Tibial nerve (tissue), 4 donors: Measurements from ENCODE around the gene PLSCR2. TPM values are rescaled to one million over a fixed set of nuclear protein-coding genes. Genes with fewer than 3 reads are reported as not detected.

Experiments used
- DNase-seq, 2 donors: peaks; one replicate each; pipeline ENCODE4 v3.0.0-alpha.2; 2019; ENCODE audit warnings: low spot score in 2 of 2
- H3K27ac ChIP-seq, 4 donors: fragments of 200-600 bp; sonication (generic) in 3 of 4; one replicate each; pipeline ENCODE4 v1.5.1; 2017 to 2019; ENCODE audit warnings: mild to moderate bottlenecking in 1 of 4
- H3K27me3 ChIP-seq, 2 donors: fragments of 200-600 bp; sonication (generic) in 1 of 2; one replicate each; pipeline versions ENCODE4 v1.5.1 to v1.6.0; 2017 to 2019
- H3K36me3 ChIP-seq, 3 donors: fragments of 200-600 bp; sonication (generic); one replicate each; pipeline ENCODE4 v1.5.1; 2018 to 2019
- H3K4me1 ChIP-seq, 4 donors: fragments of 200-600 bp; sonication (generic) in 3 of 4; one replicate each; pipeline ENCODE4 v1.5.1; 2017 to 2019
- H3K4me3 ChIP-seq, 4 donors: fragments of 200-600 bp; sonication (generic) in 3 of 4; one replicate each; pipeline ENCODE4 v1.5.1; 2017 to 2019; ENCODE audit warnings: mild to moderate bottlenecking in 1 of 4, moderate library complexity in 1 of 4
- H3K9me3 ChIP-seq, 4 donors: fragments of 200-600 bp; sonication (generic) in 3 of 4; one replicate each; pipeline ENCODE4 v1.5.1; 2017 to 2019
- EP300 ChIP-seq, 2 donors: sonication (generic); formaldehyde crosslinking; IDR thresholded peaks; one replicate each; pipeline ENCODE4 v1.6.1; 2017; ENCODE audit warnings: antibody characterized with exemption in 2 of 2, mild to moderate bottlenecking in 1 of 2
- POLR2A ChIP-seq, 2 donors: fragments of 450-650 bp; IDR thresholded peaks; one replicate each; pipeline ENCODE4 v1.6.1; 2017; ENCODE audit warnings: antibody characterized with exemption in 2 of 2, mild to moderate bottlenecking in 2 of 2, moderate library complexity in 2 of 2
- WGBS, 2 donors: methylation state at CpG; one replicate each; pipeline ENCODE4 v1.1.5; 2018; 5-methylcytosine and 5-hydroxymethylcytosine counted together
- total RNA-seq, 4 donors: library from RNA; depleted of rRNA; stranded (reverse); fragments of >200 nt; gene quantifications; one replicate each; pipeline ENCODE4 v1.1.0, GENCODE V29; 2016
- TF ChIP-seq, protein P1 (sequence below), 5 experiments: fragments of 200-600 bp in 3 of 5; fragments of 450-650 bp in 2 of 5; sonication (generic) in 3 of 5; IDR thresholded peaks; one replicate each; pipeline ENCODE4 v1.5.1; 2016 to 2019; ENCODE audit warnings: antibody characterized with exemption in 5 of 5, mild to moderate bottlenecking in 3 of 5, moderate library complexity in 2 of 5

PLSCR2 gene
- total RNA-seq, 4 donors from 2014 or later = not detected

DNA sequence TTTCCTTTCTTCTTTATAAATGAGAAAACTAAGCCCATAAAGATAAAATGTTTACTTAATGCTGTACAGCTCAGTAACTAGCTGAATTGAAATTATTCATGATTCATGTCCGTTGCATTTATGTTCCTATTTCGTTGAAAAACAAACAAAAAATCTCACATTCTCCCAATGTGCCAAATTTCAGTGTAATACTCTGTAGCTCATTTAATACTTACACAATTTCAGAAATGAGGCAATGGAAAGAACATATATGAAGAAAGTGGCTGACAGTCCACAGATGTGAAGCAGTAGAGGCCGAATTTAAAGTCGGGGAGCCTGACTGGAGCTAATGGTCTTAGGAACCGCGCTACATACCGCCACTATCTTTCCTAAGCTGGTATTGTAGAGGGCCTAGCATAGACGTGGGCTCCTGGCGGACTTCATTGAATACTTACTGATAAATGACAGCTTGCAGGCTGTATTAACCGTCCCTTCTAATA is 651 bp downstream of the PLSCR2 start:
- WGBS, 2 donors = 73% methylated on average over 10 of the region's 10 CpGs
- TF ChIP-seq POLR2A (IDR thresholded peaks at IDR 0.05) (no peak), EP300 (IDR thresholded peaks at IDR 0.05) (no peak)
- TF ChIP-seq, protein P1, sequence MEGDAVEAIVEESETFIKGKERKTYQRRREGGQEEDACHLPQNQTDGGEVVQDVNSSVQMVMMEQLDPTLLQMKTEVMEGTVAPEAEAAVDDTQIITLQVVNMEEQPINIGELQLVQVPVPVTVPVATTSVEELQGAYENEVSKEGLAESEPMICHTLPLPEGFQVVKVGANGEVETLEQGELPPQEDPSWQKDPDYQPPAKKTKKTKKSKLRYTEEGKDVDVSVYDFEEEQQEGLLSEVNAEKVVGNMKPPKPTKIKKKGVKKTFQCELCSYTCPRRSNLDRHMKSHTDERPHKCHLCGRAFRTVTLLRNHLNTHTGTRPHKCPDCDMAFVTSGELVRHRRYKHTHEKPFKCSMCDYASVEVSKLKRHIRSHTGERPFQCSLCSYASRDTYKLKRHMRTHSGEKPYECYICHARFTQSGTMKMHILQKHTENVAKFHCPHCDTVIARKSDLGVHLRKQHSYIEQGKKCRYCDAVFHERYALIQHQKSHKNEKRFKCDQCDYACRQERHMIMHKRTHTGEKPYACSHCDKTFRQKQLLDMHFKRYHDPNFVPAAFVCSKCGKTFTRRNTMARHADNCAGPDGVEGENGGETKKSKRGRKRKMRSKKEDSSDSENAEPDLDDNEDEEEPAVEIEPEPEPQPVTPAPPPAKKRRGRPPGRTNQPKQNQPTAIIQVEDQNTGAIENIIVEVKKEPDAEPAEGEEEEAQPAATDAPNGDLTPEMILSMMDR (IDR thresholded peaks at IDR 0.05) = no peak
- Histone ChIP-seq H3K27ac (peak overlapping the region in 2 of 4 donors; percentile 65 to 79), H3K4me3 (peak overlapping the region in 2 of 4 donors; percentile 63 to 68), H3K27me3 (no peaks in the 10 kb centered on the region), H3K36me3 (no peaks in the 10 kb centered on the region), H3K9me3 (no peaks in the 10 kb centered on the region), H3K4me1 (peaks cover 0 to 18% (median 0%) of the 10 kb centered on the region in 4 donors)
- no peak for DNase-seq

DNA sequence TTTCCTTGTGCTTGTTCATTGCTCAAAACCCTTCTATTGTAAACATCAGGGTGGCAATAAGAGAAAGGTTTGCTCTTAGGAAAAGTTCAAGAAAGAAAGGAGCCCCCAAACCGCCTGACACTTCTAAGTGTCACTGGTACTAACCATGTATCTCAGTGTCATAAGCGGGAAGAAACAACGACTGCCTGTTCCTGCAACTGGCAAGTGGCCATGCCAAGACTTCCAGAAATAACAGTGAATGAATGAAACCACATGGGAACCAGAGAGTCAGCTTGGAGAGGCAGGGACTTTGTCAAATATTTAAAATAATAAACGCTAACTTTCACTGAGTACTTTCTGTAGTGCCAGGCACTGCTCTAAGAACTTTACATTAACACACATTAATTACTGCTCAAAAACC is 1.1 kb downstream of the PLSCR2 start:
- peak overlapping the region in 1 of 4 donors; percentile 6 for H3K27ac ChIP-seq
- peak; percentile 20 to 32 for DNase-seq
- H3K27me3 ChIP-seq = no peaks in the 10 kb centered on the region
- WGBS, 2 donors = 26 to 35% methylated on average over 4 of the region's 4 CpGs
- peaks cover 0 to 18% (median 0%) of the 10 kb centered on the region in 4 donors for H3K4me1 ChIP-seq
- no peaks in the 10 kb centered on the region for H3K9me3 ChIP-seq
- H3K36me3 ChIP-seq = no peaks in the 10 kb centered on the region
- no peak overlapping the region for H3K4me3 ChIP-seq
- TF ChIP-seq, protein P1 (IDR thresholded peaks at IDR 0.05) = no peak
- TF ChIP-seq POLR2A (IDR thresholded peaks at IDR 0.05) = no peak
- no peak for TF ChIP-seq EP300 (IDR thresholded peaks at IDR 0.05)

DNA sequence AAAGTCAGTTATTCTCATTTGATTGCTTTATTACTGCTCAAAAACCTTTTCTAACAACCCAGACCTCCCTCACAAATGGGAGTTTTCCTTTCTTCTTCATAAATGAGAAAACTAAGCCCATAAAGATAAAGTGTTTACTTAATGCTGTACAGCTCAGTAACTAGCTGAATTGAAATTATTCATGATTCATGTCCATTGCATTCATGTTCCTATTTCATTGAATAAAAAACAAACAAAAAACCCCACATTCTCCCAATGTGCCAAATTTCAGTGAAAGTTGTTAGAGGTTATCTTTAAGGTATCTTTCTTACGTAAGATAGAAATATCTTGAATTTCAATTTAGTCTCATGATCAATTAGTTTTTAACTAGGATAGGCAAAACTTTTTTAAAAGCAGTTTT is 2.8 kb downstream of the PLSCR2 start:
- Histone ChIP-seq H3K4me3 (no peak overlapping the region), H3K27me3 (no peaks in the 10 kb centered on the region), H3K4me1 (peaks cover 0 to 18% (median 0%) of the 10 kb centered on the region in 4 donors), H3K36me3 (no peaks in the 10 kb centered on the region), H3K27ac (peak overlapping the region in 1 of 4 donors; percentile 6), H3K9me3 (no peaks in the 10 kb centered on the region)
- WGBS, 2 donors = 0 to 62% methylated on average over 1 of the region's 1 CpG
- TF ChIP-seq EP300 (IDR thresholded peaks at IDR 0.05) = no peak
- no peak for TF ChIP-seq POLR2A (IDR thresholded peaks at IDR 0.05)
- TF ChIP-seq, protein P1 (IDR thresholded peaks at IDR 0.05) = no peak
- DNase-seq = no peak

DNA sequence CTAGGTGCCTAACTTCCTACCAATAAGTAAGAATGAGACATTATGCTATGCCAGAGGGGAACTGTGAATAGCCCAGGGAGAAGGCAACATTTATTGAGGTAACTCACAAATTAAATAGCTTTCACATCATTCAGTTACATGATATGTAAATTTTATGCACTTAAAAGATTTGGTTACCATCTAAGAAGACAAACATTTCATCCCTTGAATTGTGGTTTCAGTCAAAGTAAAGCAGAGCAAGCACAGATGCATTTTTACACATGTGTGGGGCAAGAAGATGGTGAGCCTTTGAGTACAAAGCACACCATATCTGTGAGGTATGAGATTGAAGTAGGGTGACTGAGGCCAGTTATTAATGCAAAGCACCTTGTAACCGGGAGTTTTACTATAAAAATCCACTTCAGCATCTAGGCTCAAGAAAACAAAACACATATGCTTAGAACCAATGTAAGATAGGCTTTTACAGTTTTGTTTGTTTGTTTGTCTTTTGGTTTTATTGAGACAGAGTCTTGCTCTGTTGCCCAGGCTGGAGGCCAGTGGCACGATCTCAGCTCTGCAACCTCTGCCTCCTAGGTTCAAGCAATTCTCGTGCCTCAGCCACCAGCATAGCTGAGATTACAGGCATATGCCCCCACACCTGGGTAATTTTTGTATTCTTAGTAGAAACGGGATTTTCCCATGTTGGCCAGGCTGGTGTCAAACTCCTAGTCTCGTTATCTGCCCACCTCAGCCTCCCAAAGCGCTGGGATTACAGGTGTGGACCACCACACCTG is 3.5 kb downstream of the PLSCR2 start:
- no peaks in the 10 kb centered on the region for H3K27me3 ChIP-seq
- no peak overlapping the region for H3K27ac ChIP-seq
- DNase-seq = no peak
- no peak overlapping the region for H3K4me3 ChIP-seq
- WGBS, 2 donors = 86 to 90% methylated on average over 6 of the region's 6 CpGs
- TF ChIP-seq, protein P1 (IDR thresholded peaks at IDR 0.05) = no peak
- no peak for TF ChIP-seq EP300 (IDR thresholded peaks at IDR 0.05)
- no peak for TF ChIP-seq POLR2A (IDR thresholded peaks at IDR 0.05)
- H3K36me3 ChIP-seq = no peaks in the 10 kb centered on the region
- H3K9me3 ChIP-seq = no peaks in the 10 kb centered on the region
- H3K4me1 ChIP-seq = peaks cover 0 to 18% (median 0%) of the 10 kb centered on the region in 4 donors

DNA sequence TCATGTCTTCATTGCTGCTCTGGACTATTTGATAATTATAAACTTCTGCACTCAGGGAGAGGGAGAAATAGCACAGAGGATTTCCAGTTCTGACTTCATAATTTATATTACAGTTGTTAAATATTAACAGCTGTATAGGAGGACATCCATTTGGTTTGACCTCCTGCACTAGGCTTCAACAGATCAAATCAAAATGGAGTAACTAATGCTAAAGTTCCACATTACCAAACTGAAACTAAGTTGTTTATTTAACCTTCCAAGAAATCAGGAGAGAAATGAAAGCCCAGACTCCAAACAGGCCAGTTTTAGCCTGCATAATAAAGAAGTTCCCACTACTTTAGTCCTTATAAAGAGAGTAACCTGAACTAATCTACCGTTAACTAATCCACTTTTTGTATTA is 4.6 kb downstream of the PLSCR2 start:
- Histone ChIP-seq H3K36me3 (no peaks in the 10 kb centered on the region), H3K4me3 (no peak overlapping the region), H3K27ac (no peak overlapping the region), H3K27me3 (no peaks in the 10 kb centered on the region), H3K9me3 (no peaks in the 10 kb centered on the region), H3K4me1 (peaks cover 0 to 17% (median 0%) of the 10 kb centered on the region in 4 donors)
- DNase-seq = no peak
- WGBS, 2 donors = 69% methylated on average over 1 of the region's 1 CpG
- no peak for TF ChIP-seq POLR2A (IDR thresholded peaks at IDR 0.05)
- TF ChIP-seq, protein P1 (IDR thresholded peaks at IDR 0.05) = no peak
- TF ChIP-seq EP300 (IDR thresholded peaks at IDR 0.05) = no peak
